ENCODE results near the gene RASGRP3. TPM values are rescaled to one million over a fixed set of nuclear protein-coding genes. Genes with fewer than 3 reads are reported as not detected.
A peak's percentile ranks its signal among the peaks of the same experiment; 100 is the strongest.

The RASGRP3 gene
- total and polyA plus RNA-seq, 9 of the 15 experiments (the other 6 are each of a cell fraction or from before 2014, with no cell fraction given) = 0.18 to 1.7 (median 1.2) TPM

DNA sequence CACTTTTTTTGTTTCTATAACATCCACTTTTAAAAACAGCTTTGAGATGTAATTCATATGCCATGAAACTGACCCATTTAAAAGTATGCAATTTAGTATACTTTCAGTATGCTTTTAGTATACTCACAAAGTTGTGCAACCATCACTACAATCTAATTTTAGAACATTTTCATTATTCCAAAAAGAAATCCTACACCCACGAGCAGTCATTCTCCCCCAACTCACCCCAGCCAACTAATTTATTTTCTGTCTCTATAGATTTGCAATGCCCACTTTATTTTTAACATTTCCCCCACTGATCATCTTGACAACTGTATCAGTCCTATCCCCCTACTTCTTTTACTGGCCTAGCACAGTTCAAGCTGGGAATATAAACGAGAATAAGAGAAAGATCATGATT lies 83.6 kb downstream of the RASGRP3 start (continued):
- TF ChIP-seq ELK3 (CRISPR knock-in tag; IDR thresholded peaks at IDR 0.05) (no peak), ZBTB8A (IDR thresholded peaks at IDR 0.05; ENCODE audit: partially characterized antibody) (no peak), FOS (IDR thresholded peaks at IDR 0.05; ENCODE audit: extremely low read depth, insufficient read length) (no peak), CBX1 (IDR thresholded peaks at IDR 0.05; ENCODE audit: low read depth) (no peak), ZBTB7A (IDR thresholded peaks at IDR 0.05; ENCODE audit: borderline replicate concordance, control insufficient read depth, low read depth, low read length) (no peak), PKNOX1 (IDR thresholded peaks at IDR 0.05) (no peak)
- TF ChIP-seq, protein P1, sequence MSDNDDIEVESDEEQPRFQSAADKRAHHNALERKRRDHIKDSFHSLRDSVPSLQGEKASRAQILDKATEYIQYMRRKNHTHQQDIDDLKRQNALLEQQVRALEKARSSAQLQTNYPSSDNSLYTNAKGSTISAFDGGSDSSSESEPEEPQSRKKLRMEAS (CRISPR knock-in tag; IDR thresholded peaks at IDR 0.05) = no peak

DNA sequence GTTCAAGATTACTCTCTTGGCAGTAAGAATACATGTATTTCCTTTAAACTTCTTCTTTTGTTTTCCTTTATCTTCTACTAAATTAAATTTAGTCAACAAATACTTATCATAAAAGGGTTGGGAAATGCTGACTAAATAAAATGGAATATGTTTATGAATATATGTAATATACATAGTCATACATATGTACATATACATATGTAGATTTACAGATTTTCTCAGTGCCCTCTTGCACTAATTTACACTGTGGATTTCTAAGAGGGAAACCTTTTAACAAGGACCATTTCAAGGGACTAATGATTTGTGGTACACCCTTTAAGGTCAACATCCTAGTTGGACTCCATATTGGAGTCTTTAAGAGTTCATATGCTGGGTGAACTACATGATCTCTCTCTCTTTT lies 85.4 kb downstream of the RASGRP3 start:
- no peaks in the 10 kb centered on the region for H3K9me3 ChIP-seq (replicated peaks; ENCODE audit: control insufficient read depth, insufficient read depth, low read depth, low read length)
- H3K9me1 ChIP-seq (ENCODE audit: control insufficient read depth, insufficient read depth, low read length) = no peaks in the 10 kb centered on the region
- no peak overlapping the region for H3K4me2 ChIP-seq (ENCODE audit: insufficient read depth, low read length)
- FAIRE-seq (no peak), ATAC-seq (no peak), DNase-seq (ENCODE audit: extremely low read depth in 1 of 4, low spot score in 3 of 4) (no peak)
- ChIA-PET POLR2A (no interaction called here), CTCF (ENCODE audit: low intra/inter-chr PET ratio) (no interaction called here)
- in situ Hi-C loops (cut with MboI) (no loop called here), intact Hi-C loops (cut with micrococcal nuclease) (no loop called here)
- H3K36me3 ChIP-seq (ENCODE audit: control insufficient read depth, insufficient read depth, low read length) = no peaks in the 10 kb centered on the region
- no peaks in the 10 kb centered on the region for H3K4me1 ChIP-seq (replicated peaks in 1 of 2; ENCODE audit: control insufficient read depth in 2 of 2, insufficient read depth in 2 of 2, low read length in 2 of 2)
- TF ChIP-seq PHF8 (IDR thresholded peaks at IDR 0.05; ENCODE audit: borderline replicate concordance, low read length) (no peak), ZNF316 (IDR thresholded peaks at IDR 0.05) (0 out of 2 replicates have a peak, but pooled peaks have one; percentile 16), FOXJ3 (CRISPR knock-in tag; IDR thresholded peaks at IDR 0.05) (no peak), STAT5B (CRISPR knock-in tag; IDR thresholded peaks at IDR 0.05) (no peak), IFI16 (CRISPR knock-in tag; IDR thresholded peaks at IDR 0.05) (no peak), FOS (IDR thresholded peaks at IDR 0.05; ENCODE audit: extremely low read depth, insufficient read length) (no peak), ZNF24 (IDR thresholded peaks at IDR 0.05) (no peak), ARID1B (IDR thresholded peaks at IDR 0.05) (no peak)
- TF ChIP-seq, protein P2, sequence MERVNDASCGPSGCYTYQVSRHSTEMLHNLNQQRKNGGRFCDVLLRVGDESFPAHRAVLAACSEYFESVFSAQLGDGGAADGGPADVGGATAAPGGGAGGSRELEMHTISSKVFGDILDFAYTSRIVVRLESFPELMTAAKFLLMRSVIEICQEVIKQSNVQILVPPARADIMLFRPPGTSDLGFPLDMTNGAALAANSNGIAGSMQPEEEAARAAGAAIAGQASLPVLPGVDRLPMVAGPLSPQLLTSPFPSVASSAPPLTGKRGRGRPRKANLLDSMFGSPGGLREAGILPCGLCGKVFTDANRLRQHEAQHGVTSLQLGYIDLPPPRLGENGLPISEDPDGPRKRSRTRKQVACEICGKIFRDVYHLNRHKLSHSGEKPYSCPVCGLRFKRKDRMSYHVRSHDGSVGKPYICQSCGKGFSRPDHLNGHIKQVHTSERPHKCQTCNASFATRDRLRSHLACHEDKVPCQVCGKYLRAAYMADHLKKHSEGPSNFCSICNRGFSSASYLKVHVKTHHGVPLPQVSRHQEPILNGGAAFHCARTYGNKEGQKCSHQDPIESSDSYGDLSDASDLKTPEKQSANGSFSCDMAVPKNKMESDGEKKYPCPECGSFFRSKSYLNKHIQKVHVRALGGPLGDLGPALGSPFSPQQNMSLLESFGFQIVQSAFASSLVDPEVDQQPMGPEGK (CRISPR knock-in tag; IDR thresholded peaks at IDR 0.05; ENCODE audit: borderline replicate concordance) = no peak
- no peak overlapping the region for H3K9ac ChIP-seq (ENCODE audit: insufficient read depth in 1 of 2, low read depth in 2 of 2, low read length in 2 of 2)
- no peak overlapping the region for H3K27ac ChIP-seq (ENCODE audit: extremely low read depth, low read depth, low read length)
- no peak overlapping the region for H2AFZ ChIP-seq (ENCODE audit: low read depth, low read length)
- no peaks in the 10 kb centered on the region for H4K20me1 ChIP-seq (replicated peaks; ENCODE audit: control insufficient read depth, insufficient read depth, low read length)
- no TSS peak for BruUV-seq (replicated peaks)
- H3K27me3 ChIP-seq (ENCODE audit: control insufficient read depth in 2 of 2, insufficient read depth in 2 of 2, low read length in 2 of 2) = peaks cover 2 to 12% of the 10 kb centered on the region in 2 experiments; a peak in 4 of 5 replicates
- H3K79me2 ChIP-seq (ENCODE audit: control insufficient read depth, insufficient read depth, low read length) = no peaks in the 10 kb centered on the region
- H3K4me3 ChIP-seq = no peak overlapping the region

Measured in K562 (cell line).